ENCODE data around the gene ID3. TPM values are rescaled to one million over a fixed set of nuclear protein-coding genes. Genes with fewer than 3 reads are reported as not detected.

Gene ID3
- total RNA-seq, 1 experiment from 2014 or later, result 119 TPM

- Histone ChIP-seq H3K79me2 (ENCODE audit: insufficient read depth, low read length) (no peaks in the 10 kb centered on the region), H3K23ac (ENCODE audit: insufficient read length, low read depth, low read length) (no peak overlapping the region), H3K18ac (ENCODE audit: insufficient read length, low read depth, low read length) (no peak overlapping the region), H3K4me1 (ENCODE audit: insufficient read depth, low read length) (0 out of 2 replicates have a peak, but pooled peaks cover 2% of the 10 kb centered on the region), H3K14ac (ENCODE audit: insufficient read depth, low read length) (no peak overlapping the region), H4K91ac (ENCODE audit: insufficient read length, low read depth, low read length) (no peak overlapping the region), H4K20me1 (ENCODE audit: control insufficient read depth, insufficient read depth, insufficient read length) (peaks cover 3% of the 10 kb centered on the region), H2AK5ac (ENCODE audit: insufficient read length, low read length) (no peak overlapping the region), H3K27ac (ENCODE audit: insufficient read length, low read depth, low read length) (no peak overlapping the region), H2BK120ac (ENCODE audit: low read depth, low read length, poor library complexity, severe bottlenecking) (no peak overlapping the region), H2BK5ac (ENCODE audit: insufficient read length, low read length) (no peak overlapping the region), H4K5ac (ENCODE audit: insufficient read length, low read depth, low read length) (no peak overlapping the region), H3K79me1 (ENCODE audit: insufficient read depth, low read depth, low read length, poor library complexity, severe bottlenecking) (no peaks in the 10 kb centered on the region), H3K4me2 (ENCODE audit: insufficient read depth, insufficient read length, low read length) (no peak overlapping the region), H3K27me3 (ENCODE audit: insufficient read depth, low read length) (peaks cover 4% of the 10 kb centered on the region; the same call in 1 of the 2 replicates), H4K8ac (replicated peaks; ENCODE audit: insufficient read length, low read depth, low read length) (no peak overlapping the region), H3T11ph (ENCODE audit: low read length) (no peak overlapping the region), H2BK12ac (ENCODE audit: insufficient read length, low read depth, low read length) (no peak overlapping the region), H3K56ac (ENCODE audit: insufficient read length, low read depth, low read length) (no peak overlapping the region), H2BK15ac (ENCODE audit: low read depth, low read length) (no peak overlapping the region), H2BK20ac (ENCODE audit: low read depth, low read length, poor library complexity, severe bottlenecking) (no peak overlapping the region), H3K23me2 (ENCODE audit: insufficient read length, low read depth, low read length, poor library complexity, severe bottlenecking) (peaks cover 3% of the 10 kb centered on the region), H3K4ac (ENCODE audit: low read depth, low read length) (no peak overlapping the region), H3K9me3 (ENCODE audit: control insufficient read depth, low read depth, low read length) (no peaks in the 10 kb centered on the region), H3K9ac (ENCODE audit: extremely low read depth, insufficient read length, low read length) (no peak overlapping the region), H2AFZ (ENCODE audit: low read length) (no peak overlapping the region)
- TF ChIP-seq CTCF (conservative IDR thresholded peaks at IDR 0.05), result no peak
- Mint-ChIP-seq H3K9me3 (no peaks in the 10 kb centered on the region), H3K27me3 (ENCODE audit: low read depth) (peaks cover 35% of the 10 kb centered on the region), H3K27ac (no peak overlapping the region), H3K4me3 (no peak overlapping the region; a peak in 1 of 5 replicates), H3K36me3 (ENCODE audit: insufficient read depth in 1 of 3, low read depth in 3 of 3) (peaks cover 0 to 6% (median 2%) of the 10 kb centered on the region in 3 experiments; a peak in 3 of 7 replicates), H3K4me1 (peaks cover 26 to 41% of the 10 kb centered on the region in 2 experiments)
- WGBS (ENCODE audit: extremely low coverage, insufficient read length, low lambda C conversion rate), result no CpG with 5 or more reads among the region's 7 CpGs
- DNase-seq, result no peak
These were observed 31.9 kb downstream of the ID3 start for GRCh38 chr1:23527366-23527765.
